Mucosa of rectum (tissue), 2 donors: ENCODE results near the gene CEP70.
"Not testable (repeated sequence)": the region's sequence is repeated elsewhere in the genome, so short reads cannot be mapped to it uniquely, and the experiment has no call there.

ENCODE experiments used
- H3K27ac ChIP-seq, 2 donors: one replicate each; pipeline ENCODE4 v1.7.0; 2013; ENCODE audit warnings: inconsistent platforms in 2 of 2, low read depth in 2 of 2, low read length in 2 of 2
- H3K27me3 ChIP-seq, 2 donors: one replicate each; pipeline ENCODE4 v1.7.0; 2013; ENCODE audit warnings: low read length in 2 of 2; ENCODE audit not compliant: control insufficient read depth in 2 of 2, insufficient read depth in 2 of 2
- H3K36me3 ChIP-seq, 2 donors: one replicate each; pipeline ENCODE4 v1.7.0; 2013; ENCODE audit warnings: low read length in 2 of 2; ENCODE audit not compliant: control insufficient read depth in 2 of 2, insufficient read depth in 2 of 2
- H3K4me1 ChIP-seq, 2 donors: one replicate each; pipeline ENCODE4 v1.7.0; 2013; ENCODE audit warnings: low read length in 2 of 2, mild to moderate bottlenecking in 1 of 2; ENCODE audit not compliant: control insufficient read depth in 2 of 2, insufficient read depth in 2 of 2
- H3K4me3 ChIP-seq, 2 donors: one replicate each; pipeline ENCODE4 v1.7.0; 2013; ENCODE audit warnings: low read length in 2 of 2
- H3K9ac ChIP-seq, 2 donors: one replicate each; pipeline ENCODE4 v1.7.0; 2013; ENCODE audit warnings: low read length in 2 of 2, low read depth in 1 of 2, mild to moderate bottlenecking in 1 of 2
- H3K9me3 ChIP-seq, 2 donors: one replicate each; pipeline ENCODE4 v1.7.0; 2013; ENCODE audit warnings: low read length in 2 of 2; ENCODE audit not compliant: control insufficient read depth in 2 of 2
- donor health status: healthy.
- donor health status: Normal muscosa, but diverticular disease.

The CEP70 gene

GRCh38 chr3:138609898-138610266, 15.8 kb upstream of the CEP70 start:
- H3K9ac ChIP-seq, result peak overlapping the region in 1 of 2 donors; percentile 80
- H3K36me3 ChIP-seq, result no peaks in the 10 kb centered on the region
- no peaks in the 10 kb centered on the region for H3K27me3 ChIP-seq
- H3K4me1 ChIP-seq, result peaks cover 8 to 9% of the 10 kb centered on the region in 2 donors
- no peaks in the 10 kb centered on the region for H3K9me3 ChIP-seq
- peak overlapping the region in 1 of 2 donors; percentile 91 for H3K4me3 ChIP-seq
- no peak overlapping the region for H3K27ac ChIP-seq

GRCh38 chr3:138608322-138609135, 14.5 kb upstream of the CEP70 start, which contains the start of gene FAIM:
FAIM (plus strand) TSS chr3:138608771; CDS start chr3:138619727, 10,956 bp downstream.
- Histone ChIP-seq H3K4me1 (peaks cover 8 to 9% of the 10 kb centered on the region in 2 donors), H3K9ac (peak within 1 kb of the TSS; percentile 80 to 88), H3K9me3 (no peaks in the 10 kb centered on the region), H3K36me3 (no peaks in the 10 kb centered on the region), H3K27ac (peak within 1 kb of the TSS; percentile 88 to 91), H3K4me3 (peak within 1 kb of the TSS; percentile 67 to 91), H3K27me3 (no peaks in the 10 kb centered on the region)

GRCh38 chr3:138604106-138604595, 10.1 kb upstream of the CEP70 start:
- H3K4me3 ChIP-seq, H3K4me1 ChIP-seq, H3K27ac ChIP-seq, H3K36me3 ChIP-seq, H3K27me3 ChIP-seq, H3K9ac ChIP-seq, H3K9me3 ChIP-seq: not testable (repeated sequence)

GRCh38 chr3:138601661-138602060, 7.6 kb upstream of the CEP70 start:
- H3K36me3 ChIP-seq, H3K9ac ChIP-seq, H3K4me3 ChIP-seq, H3K9me3 ChIP-seq, H3K27me3 ChIP-seq, H3K27ac ChIP-seq, H3K4me1 ChIP-seq: not testable (repeated sequence)

- Histone ChIP-seq H3K27me3 (no peaks in the 10 kb centered on the region), H3K4me1 (peaks cover 2 to 3% of the 10 kb centered on the region in 2 donors), H3K27ac (no peak overlapping the region), H3K36me3 (no peaks in the 10 kb centered on the region), H3K9me3 (no peaks in the 10 kb centered on the region), H3K9ac (no peak overlapping the region), H3K4me3 (no peak overlapping the region)
Observed at GRCh38 chr3:138600100-138600745, 6.2 kb upstream of the CEP70 start.

- no peaks in the 10 kb centered on the region for H3K9me3 ChIP-seq
- peaks cover 3 to 4% of the 10 kb centered on the region in 2 donors for H3K4me1 ChIP-seq
- H3K27me3 ChIP-seq, result no peaks in the 10 kb centered on the region
- no peak overlapping the region for H3K4me3 ChIP-seq
- H3K9ac ChIP-seq, result no peak overlapping the region
- no peaks in the 10 kb centered on the region for H3K36me3 ChIP-seq
- no peak overlapping the region for H3K27ac ChIP-seq
Observed at GRCh38 chr3:138598534-138598933, 4.5 kb upstream of the CEP70 start.

GRCh38 chr3:138597186-138597976, 3.3 kb upstream of the CEP70 start:
- Histone ChIP-seq H3K9ac (peak overlapping the region in 1 of 2 donors; percentile 17), H3K4me1 (peaks cover 5 to 12% of the 10 kb centered on the region in 2 donors), H3K27ac (peak overlapping the region in 1 of 2 donors; percentile 20)
- not testable (repeated sequence) for H3K9me3 ChIP-seq, H3K36me3 ChIP-seq, H3K4me3 ChIP-seq, H3K27me3 ChIP-seq

- peak overlapping the region in 1 of 2 donors; percentile 88 for H3K4me3 ChIP-seq
- peak overlapping the region in 1 of 2 donors; percentile 93 for H3K27ac ChIP-seq
- H3K27me3 ChIP-seq, result no peaks in the 10 kb centered on the region
- H3K9ac ChIP-seq, result peak overlapping the region in 1 of 2 donors; percentile 79
- peaks cover 11 to 24% of the 10 kb centered on the region in 2 donors for H3K4me1 ChIP-seq
- H3K9me3 ChIP-seq, result no peaks in the 10 kb centered on the region
- H3K36me3 ChIP-seq, result no peaks in the 10 kb centered on the region
Observed at GRCh38 chr3:138594935-138595610, 1.0 kb upstream of the CEP70 start.

GRCh38 chr3:138593488-138594149, 441 bp downstream of the CEP70 start:
- Histone ChIP-seq H3K9me3 (no peaks in the 10 kb centered on the region), H3K36me3 (no peaks in the 10 kb centered on the region), H3K9ac (peak overlapping the region; percentile 79 to 96), H3K27me3 (no peaks in the 10 kb centered on the region), H3K4me1 (peaks cover 11 to 24% of the 10 kb centered on the region in 2 donors), H3K4me3 (peak overlapping the region; percentile 82 to 88), H3K27ac (peak overlapping the region; percentile 86 to 93)
